ENCODE data around the gene KLHL29.
"Not testable (repeated sequence)": the region's sequence is repeated elsewhere in the genome, so short reads cannot be mapped to it uniquely, and the experiment has no call there.

KLHL29 gene

DNA sequence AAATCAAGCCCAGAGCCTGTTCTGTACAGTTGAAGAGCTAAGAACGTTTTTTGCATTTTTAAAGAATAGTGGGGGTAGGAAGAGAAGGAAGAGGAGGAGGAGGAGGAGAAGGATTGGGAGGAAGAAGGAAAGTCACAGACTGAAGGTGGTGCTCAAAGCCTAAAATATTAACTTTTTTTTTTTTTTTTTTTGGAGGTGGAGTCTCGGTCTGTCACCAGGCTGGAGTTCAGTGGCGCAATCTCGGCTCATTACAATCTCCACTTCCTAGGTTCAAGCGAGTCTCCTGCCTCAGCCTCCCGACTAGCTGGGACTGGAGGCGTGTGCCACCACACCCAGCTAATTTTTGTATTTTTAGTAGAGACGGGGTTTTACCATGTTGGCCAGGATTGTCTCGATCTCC is 18.3 kb upstream of the KLHL29 start:
- in situ Hi-C loops (cut with HindIII; ENCODE audit: low sequenced_read_pairs) = no loop called here

DNA sequence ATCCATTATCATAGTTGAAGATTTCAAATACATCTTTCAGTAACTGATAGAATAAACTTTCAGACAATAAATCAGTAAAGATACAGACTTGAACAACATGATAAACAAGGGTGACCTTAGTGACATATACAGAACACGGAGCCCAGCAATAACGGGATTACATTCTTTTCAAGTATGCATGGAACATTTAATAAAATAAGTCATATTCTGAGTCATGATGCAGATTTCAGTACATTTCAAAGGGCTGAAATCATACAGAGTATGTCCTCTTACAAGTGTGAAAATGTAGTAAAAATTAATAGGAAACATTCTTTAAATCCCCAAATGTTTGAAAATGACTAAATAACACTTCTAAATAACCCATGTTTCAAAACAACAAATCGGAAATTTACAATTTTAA is 17.2 kb upstream of the KLHL29 start:
- in situ Hi-C loops (cut with HindIII; ENCODE audit: low sequenced_read_pairs) = no loop called here

DNA sequence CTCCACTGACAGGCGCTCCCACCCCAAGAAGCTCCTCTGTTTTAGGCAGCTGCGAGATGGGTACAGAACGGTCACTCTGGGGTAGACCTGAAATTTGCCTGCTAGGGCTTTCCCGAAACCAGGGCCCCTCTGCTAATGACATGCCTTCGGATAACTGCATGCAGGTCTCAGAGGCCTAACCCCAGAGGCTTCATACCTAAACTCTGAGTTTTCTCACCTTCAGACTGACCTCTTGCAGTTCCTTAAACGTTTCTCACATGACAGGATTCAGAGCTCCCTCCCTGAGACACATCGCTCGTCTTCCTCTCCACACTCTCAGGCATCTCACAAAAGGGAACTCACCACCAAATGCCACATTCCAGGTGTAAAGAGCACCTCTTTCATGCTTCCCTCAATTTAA is 11.3 kb upstream of the KLHL29 start:
- in situ Hi-C loops (cut with HindIII; ENCODE audit: low sequenced_read_pairs) = no loop called here

DNA sequence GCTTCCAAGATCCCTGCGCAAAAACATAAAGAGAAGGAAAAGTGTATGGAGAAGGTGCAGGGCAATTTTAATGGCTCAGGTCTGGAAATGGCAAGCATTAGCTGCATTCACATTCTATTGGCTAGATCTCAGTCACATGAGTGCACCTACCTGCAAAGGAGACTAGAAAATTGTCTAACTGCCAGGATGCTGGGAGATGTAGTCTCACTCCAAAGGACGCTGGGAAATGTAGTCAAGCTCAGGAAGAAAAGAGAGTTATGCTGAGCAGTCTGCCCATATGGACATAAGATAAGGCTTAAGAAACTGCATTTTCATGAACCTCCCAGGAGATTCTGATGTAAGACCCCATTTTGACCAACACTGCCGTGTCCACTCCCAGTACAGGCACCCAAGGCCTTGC is 9.5 kb upstream of the KLHL29 start:
- in situ Hi-C loops (cut with HindIII; ENCODE audit: low sequenced_read_pairs) = no loop called here

DNA sequence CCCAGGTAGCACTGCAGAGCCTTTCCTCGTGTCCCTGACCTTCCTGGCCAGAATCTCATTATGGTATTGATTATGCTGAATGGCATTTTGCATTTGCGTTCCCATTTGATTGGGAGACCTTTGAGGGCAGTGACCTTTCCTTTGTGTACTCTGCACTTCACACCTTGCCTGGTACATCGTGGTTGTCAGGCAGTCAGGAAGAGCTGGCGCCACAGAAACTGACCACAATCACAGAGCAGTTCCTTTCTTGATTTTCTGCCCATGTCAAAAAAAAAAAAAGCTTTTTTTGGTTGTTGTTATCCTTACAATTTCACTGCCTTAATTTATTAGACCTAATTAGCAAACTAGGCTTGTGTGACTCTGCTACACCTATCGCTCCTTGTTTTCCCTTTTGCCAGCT is 8.9 kb upstream of the KLHL29 start:
- in situ Hi-C loops (cut with HindIII; ENCODE audit: low sequenced_read_pairs) = no loop called here

DNA sequence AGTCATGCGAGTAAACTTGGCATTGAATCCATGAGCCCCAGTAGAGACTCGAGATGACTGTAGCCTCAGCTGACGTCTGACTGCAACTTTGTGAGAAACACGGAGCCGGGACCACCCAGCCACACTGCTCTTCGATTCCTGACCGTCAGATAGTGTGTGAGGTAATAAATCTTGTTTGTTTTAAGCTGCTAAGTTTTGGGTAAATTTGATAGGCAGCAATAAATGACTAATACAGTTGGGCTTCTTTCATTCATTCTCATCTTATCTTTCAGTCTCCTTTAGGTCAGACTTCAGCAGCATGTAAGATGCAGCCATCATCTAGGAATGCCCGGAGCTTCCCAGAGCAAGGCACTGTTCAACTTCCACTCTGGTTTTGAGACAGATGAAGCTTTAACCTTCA is 8.0 kb upstream of the KLHL29 start:
- in situ Hi-C loops (cut with HindIII; ENCODE audit: low sequenced_read_pairs) = no loop called here

DNA sequence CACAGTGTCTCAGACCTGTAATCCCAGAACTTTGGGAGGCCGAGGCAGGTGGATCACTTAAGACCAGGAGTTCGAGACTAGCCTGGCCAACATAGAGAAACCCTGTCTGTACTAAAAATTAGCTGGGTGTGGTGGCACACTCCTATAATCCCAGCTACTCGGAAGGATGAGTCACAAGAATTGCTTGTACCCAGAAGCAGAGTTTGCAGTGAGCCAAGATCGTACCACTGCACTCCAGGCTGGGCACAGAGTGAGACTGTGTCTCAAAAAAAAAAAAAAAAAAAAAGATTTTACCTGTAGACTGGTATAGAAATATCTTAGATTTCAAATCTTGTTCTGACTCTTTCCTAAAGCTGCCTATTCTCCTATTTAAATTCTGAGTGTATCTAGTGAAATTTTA is 7.2 kb upstream of the KLHL29 start:
- in situ Hi-C loops (cut with HindIII; ENCODE audit: low sequenced_read_pairs) = no loop called here

DNA sequence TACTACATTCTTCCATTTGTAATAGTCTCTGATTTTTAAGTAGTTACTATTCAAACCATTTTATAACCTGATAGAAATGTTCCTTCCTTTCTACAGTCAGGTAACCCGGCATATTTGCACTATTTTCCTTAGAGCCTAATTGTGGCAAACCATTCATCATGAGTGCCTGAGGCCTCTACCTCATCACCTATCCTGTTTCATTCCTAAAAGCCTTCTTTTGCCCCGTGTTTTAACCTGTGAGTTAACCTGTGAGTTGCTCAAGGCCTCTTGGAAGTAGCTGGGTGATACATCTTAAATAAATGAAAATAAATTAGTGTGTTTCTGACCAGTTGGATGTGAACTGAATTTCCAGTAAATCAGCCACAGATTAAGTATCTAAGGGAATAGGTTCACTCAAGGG is 6.5 kb upstream of the KLHL29 start:
- in situ Hi-C loops (cut with HindIII; ENCODE audit: low sequenced_read_pairs) = no loop called here

DNA sequence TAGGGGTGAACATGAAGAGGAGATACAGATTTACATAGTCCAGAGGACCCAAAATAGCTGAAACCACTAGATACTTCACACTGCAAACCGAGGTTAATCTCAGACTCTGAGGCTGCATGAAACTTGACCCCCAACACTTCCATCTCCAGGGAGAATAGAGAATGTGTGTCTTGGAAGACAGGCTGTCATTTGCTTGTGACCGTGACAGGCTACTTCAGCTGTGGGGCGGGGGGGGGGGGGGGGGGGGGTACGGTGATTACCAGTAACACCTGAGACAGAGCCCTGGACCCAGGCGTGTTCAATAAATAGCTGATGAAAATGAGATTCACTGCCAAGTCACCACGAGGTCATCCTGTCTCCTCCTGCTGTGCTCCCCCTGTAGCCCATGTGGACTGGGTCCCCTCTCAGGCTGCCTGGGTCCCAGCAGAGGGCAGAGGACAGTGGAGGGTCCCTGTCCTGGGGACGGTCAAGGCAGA is 5.7 kb upstream of the KLHL29 start:
- in situ Hi-C loops (cut with HindIII; ENCODE audit: low sequenced_read_pairs) = no loop called here

DNA sequence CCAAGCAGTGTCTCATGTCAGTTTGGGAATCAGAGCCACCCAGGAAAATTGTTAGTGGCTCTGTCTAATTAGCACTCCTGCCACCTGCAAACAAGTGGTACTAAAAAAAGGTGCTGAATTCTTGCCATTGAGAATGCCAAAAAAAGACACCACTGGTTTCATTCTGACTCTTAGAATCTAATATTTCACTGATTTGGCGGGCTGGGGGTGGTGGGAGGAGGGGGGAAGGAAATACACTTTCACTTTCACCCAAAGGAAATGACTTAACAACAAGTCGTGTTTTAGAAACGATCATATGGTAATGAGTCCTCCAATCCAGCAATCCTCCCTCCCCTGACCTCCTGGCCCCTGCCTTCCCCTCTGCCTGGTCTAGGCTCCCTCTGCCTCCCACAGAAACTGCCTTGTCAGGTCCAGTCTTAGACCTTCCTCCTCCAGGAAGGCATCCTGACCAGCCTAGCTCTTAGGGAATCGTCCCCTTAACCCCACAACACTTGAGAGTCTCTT is 4.4 kb upstream of the KLHL29 start:
- in situ Hi-C loops (cut with HindIII; ENCODE audit: low sequenced_read_pairs) = no loop called here

DNA sequence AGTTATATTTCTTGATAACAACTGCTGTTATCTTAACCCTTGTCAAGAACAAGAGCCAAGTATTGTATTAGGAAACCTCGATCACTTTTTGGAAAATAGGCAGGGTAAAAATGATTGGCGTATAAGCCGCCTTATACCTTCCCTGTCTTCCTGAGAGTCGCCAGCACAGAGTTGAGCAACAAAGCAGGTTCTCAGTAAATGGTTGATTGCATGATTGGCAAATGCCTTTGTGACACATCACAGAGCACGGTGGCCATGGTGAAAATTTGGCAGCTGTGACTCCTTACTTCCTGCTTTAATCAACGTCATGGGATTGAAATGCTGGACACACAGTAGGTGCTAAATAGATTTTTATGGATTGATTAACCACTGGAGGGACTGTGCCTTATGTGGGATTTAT is 3.9 kb upstream of the KLHL29 start:
- in situ Hi-C loops (cut with HindIII; ENCODE audit: low sequenced_read_pairs) = no loop called here

DNA sequence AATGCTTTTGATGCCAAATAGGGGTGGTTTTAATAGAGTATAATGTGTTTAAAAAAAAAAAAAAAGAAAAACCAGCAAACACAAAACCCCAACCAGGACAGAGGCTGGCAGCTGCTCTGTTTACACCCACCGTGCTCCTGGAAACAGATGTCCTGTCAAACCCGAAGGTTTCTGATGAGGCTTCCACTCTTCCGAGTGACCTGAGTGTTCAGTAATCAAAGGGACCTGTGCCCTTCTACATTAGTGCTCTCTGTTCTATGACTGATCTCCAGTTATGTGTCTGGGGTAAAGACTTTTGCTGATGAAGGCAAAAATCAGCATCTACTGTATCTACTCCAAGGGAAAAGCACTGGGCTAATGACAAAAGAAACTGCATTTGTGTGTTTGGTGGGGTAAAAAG is 3.5 kb upstream of the KLHL29 start:
- in situ Hi-C loops (cut with HindIII; ENCODE audit: low sequenced_read_pairs) = no loop called here

DNA sequence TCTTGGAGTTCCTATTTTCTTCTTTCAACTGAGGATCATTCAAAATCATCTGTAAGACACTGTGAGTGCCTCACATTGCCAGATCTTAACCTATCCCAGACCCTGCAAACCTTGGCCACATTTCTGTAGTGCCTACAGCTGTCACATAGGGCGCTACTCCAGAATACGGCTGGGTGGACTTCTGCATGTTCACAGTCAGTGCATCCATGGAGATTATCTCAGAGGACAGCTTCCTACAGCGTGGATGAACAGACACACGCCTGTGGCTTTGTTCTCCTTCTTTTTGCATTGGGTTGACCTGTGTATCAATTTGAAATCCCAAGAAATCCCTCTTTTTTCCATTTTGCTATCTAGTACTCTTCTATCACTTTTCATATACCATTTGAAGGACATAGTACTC is 1.9 kb upstream of the KLHL29 start:
- in situ Hi-C loops (cut with HindIII; ENCODE audit: low sequenced_read_pairs) = no loop called here

DNA sequence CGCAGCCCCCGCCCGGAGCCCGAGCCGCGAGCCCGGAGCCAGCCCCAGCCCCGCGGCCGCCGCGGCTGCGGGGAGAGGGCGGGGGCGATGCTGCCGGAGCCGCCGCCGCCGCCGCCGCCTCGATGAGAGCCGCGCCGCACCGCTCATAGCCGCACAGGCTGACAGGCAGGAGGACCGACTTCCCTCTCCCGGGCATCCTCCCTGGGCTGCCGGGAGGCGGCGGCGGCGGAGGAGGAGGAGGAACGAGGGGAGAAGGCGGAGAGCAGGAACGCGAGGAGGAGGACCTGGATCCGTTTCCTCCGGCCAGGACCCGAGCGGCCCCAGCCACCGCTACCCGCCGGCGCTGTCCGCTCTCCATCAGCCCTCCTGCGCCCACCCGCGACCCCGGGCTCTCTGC is 370 bp downstream of the KLHL29 start:
- in situ Hi-C loops (cut with HindIII; ENCODE audit: low sequenced_read_pairs) = no loop called here

DNA sequence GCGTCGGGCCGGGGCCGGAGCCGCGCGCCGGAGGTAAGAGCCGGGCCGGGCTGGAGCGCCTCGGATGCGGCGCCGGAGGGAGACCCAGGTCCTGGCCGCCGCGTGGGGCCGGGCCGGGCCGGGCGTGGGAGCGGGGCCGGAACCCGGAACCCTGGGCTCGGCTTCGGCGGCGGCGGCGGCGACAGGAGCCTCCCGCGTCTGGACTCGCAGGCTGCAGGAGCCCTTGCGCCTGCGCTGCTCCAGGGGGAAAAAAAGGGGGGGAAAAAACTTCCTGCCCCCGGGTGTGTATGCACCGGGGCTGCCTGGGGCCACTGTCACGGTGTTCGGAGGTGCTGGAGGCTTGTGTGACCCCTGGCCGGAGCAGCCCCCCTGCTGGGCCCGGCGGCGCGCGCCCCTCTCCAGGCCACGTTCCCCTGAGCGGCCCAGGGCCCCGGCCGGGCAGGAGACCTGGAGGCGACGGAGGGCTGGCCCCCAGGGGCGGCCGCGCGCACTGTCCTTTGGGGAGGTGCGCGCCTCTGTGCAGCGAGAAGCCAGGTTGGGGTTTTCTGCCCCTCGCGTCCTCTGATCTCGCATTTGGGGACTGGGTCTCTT is 864 bp downstream of the KLHL29 start:
- in situ Hi-C loops (cut with HindIII; ENCODE audit: low sequenced_read_pairs) = no loop called here

DNA sequence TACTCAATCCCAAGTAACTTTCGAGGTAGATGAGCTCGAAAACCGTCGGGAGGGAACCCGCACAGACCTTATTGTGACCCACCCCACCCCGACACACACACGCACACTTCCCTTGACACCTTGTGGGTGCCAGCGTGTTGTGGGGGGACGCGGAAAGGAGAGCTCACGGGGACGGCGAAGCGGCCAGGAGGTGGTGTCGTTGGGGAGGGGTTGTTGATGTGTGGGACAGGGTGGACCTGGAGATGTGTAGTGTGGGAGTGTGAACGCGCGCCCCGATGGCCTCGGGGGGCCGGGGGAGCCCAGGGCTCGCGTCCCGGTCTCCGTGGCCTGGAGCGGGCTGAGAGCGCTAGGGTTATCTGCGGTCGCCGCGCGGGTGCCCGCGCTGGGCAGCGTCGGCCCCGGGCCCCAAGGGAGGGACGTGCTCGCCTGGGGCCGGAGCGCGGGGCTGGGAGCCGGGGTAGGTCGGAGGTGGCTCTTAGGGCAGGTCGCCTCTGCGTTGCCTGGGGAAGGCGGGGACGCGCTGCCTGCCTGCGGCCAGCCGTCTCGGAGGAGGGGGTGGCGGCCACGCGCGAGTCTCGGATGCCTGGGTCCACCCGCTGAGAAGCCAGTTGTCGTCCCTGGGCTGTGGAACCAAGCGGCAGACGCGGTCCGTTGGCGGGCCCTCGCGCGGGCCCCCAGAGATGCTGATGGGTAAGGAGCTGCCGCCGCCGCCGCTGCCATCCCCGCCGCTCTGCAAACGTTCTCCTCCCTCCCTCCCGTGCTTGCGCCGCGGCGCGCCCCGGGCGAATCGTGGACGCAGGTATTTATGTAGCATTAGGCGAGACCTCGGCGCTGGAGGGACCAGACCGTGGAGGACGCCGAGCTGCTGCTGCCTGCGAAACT is 1.6 kb downstream of the KLHL29 start:
- in situ Hi-C loops (cut with HindIII; ENCODE audit: low sequenced_read_pairs) = no loop called here

DNA sequence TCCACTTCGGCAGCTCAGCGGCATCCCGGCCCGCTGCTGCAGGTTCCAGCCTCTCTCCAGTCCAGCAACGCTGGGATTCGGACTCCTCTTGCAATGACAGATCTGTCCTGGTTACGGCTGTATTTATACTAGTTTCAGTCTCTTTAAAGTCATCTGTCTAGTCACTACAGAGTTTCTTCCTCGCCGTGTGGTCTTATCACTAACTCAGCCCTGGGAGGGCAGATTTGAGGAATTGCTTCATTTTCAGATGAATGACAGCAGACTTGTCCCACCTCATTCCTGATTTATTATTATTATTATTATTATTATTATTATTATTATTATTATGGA is 2.2 kb downstream of the KLHL29 start:
- in situ Hi-C loops (cut with HindIII; ENCODE audit: low sequenced_read_pairs) = no loop called here

DNA sequence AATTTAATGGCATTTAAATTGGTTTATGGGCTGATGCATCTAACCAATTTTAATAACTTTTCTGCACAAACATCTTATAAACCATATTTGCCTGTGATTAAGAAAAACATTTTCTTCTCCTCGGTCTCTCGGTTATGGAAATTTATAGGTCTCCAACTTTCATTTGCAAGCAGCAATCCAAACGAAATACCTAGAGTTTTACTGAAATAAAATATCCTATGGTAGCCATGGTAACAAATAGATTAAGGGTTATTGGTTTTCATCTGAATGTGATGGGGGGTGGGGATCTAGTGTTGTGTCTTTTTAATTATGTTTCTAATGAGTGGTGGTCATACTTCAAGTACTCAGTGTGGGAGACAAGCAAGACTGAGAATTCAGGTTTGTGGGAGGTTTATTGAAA is 2.9 kb downstream of the KLHL29 start:
- in situ Hi-C loops (cut with HindIII; ENCODE audit: low sequenced_read_pairs) = no loop called here

DNA sequence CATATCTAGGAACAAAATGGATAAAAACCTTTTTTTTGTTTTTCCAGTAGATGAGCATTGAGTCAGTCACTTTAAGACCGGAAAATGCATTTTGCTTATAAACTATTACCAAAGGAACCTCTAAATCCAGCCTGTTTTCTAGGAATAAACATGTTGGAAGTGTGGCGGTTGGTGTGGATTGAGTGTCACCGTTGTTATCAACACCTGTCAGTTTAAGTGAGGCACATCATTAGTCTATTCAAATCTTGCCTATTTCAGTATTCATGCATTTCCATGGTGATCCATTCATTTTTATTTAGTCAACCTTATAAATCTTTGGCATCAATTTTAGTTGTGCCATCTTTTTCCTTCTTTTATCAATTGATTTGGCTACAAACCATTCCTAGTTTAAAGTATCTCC is 3.3 kb downstream of the KLHL29 start:
- in situ Hi-C loops (cut with HindIII; ENCODE audit: low sequenced_read_pairs) = no loop called here

DNA sequence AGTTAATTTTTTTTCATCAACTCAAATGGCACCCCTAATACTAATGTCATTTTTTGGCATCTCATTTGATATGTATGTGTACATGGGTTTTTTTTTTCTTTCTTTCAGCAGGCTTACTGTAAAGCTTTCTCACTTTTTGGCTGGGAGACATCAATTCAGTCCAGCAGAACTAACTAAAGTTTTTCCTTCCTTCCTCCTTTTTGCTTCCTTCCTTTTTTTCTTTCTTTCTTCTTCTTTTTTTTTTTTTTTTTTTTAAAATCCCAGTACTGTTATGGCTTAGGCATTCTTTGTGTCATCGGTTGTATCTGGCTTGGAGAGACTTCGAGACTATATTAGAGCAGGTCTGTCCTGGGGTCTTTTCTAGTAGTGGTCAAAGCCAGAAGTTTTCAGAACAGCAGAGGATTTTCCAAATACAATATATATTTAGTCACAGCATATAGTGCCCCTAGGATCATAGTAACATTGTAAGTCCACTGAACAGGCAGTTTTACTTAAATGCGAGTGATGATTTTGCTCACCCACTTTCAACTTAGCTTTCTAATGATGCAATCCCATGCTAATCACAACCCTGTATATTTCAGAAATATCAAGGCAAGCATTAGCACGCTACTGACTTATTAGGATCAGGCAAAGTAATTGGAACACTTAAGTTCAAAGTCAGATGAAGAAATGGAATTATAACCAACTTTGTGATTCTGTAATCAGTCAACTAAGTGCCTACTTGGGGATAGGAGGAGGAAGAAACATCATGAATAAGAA is 4.0 kb downstream of the KLHL29 start:
- in situ Hi-C loops (cut with HindIII; ENCODE audit: low sequenced_read_pairs) = no loop called here

DNA sequence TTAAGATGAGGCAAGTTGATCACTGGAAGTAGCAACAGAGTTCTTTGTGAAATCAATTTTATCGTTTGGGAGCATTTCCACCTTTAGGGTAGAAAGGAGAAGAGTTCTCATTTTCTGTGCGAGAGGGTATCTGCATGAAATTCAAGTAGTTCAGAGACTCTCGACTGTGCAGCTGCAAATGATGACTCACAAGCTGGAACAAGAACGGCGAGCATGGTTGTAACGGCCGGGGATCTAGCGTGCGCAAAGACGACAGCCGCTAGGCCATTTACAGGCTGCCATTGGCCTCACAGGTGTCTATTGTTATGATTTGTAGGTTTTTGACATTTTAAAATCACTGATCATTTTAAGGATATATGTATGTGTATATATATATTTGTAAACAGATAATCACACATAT is 5.2 kb downstream of the KLHL29 start:
- in situ Hi-C loops (cut with HindIII; ENCODE audit: low sequenced_read_pairs) = no loop called here

DNA sequence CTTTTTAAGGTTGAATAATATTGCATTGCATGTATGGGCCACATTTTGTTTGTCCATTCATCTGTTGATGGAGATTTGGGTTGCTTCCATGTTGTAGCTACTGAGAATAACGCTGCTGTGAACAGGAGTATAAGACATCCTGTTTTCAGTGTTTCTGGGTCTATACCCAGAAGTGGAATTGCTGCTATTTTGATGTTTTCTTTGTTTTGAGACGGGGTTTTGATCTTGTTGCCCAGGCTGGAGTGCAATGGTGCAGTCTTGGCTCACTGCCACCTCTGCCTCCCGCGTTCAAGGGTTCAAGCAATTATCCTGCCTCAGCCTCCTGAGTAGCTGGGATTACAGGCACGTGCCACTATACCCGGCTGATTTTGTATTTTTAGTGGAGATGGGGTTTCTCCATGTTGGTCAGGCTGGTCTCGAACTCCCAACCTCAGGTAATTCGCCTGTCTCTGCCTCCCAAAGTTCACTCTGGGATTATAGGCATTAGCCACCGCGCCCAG is 6.3 kb downstream of the KLHL29 start:
- in situ Hi-C loops (cut with HindIII; ENCODE audit: low sequenced_read_pairs) = not testable (repeated sequence)
